BJ (cell line): ENCODE data around the gene KLF9. TPM values are rescaled to one million over a fixed set of nuclear protein-coding genes. Genes with fewer than 3 reads are reported as not detected.
A peak's percentile ranks its signal among the peaks of the same experiment; 100 is the strongest.

Experiments
- CTCF ChIA-PET: fragments of 350-600 bp; formaldehyde crosslinking; extraction: SDS; loops from one replicate; lab custom pipeline; 2021; ENCODE audit warnings: antibody characterized with exemption, inconsistent platforms; lab: Yijun Ruan, JAX
- POLR2A ChIA-PET: fragments of 300-600 bp; sonication (Branson Sonifier 250); formaldehyde crosslinking; extraction: SDS; loops from one replicate; lab custom pipeline; 2021; ENCODE audit warnings: antibody characterized with exemption; lab: Charles Lee
- DNase-seq: peaks from one replicate; pipeline ENCODE4 v3.0.0-alpha.2; 2011; ENCODE audit warnings: low read depth
- H3K27me3 ChIP-seq: 2 replicates; pipeline ENCODE4 v1.6.0; 2011; ENCODE audit warnings: low read length; ENCODE audit not compliant: control insufficient read depth, insufficient read depth
- H3K36me3 ChIP-seq: 2 replicates; pipeline ENCODE4 v1.5.1; 2011; ENCODE audit warnings: low read length; ENCODE audit not compliant: control insufficient read depth, insufficient read depth
- H3K4me3 ChIP-seq: 2 replicates; pipeline ENCODE4 v1.5.1; 2011; ENCODE audit warnings: low read depth, mild to moderate bottlenecking, control low read depth, low read length
- CTCF ChIP-seq: IDR thresholded peaks from 2 replicates; pipeline ENCODE4 v1.5.1; 2011; ENCODE audit warnings: low read depth, mild to moderate bottlenecking, control low read depth, inconsistent platforms, low read length, moderate library complexity; ENCODE audit not compliant: insufficient read depth
- polyA plus RNA-seq: library from polyadenylated mRNA; depleted of rRNA; stranded (reverse); fragments of >200 nt; gene quantifications from 2 replicates; pipeline ENCODE4 v1.2.3, GENCODE V29; 2011

Gene KLF9
- polyA plus RNA-seq, 1 experiment = 29.2 TPM

GRCh38 chr9:70409800-70410199 is 4.7 kb downstream of the KLF9 start:
- Histone ChIP-seq H3K36me3 (peaks cover 2% of the 10 kb centered on the region), H3K4me3 (peak overlapping the region; percentile 90), H3K27me3 (no peaks in the 10 kb centered on the region)
- ChIA-PET POLR2A (interaction anchor here (0.5 kb wide), 1 partner anchor 22 kb away, joined by 3 read pairs; no protein-coding TSS in a partner anchor), CTCF (interaction anchor here (0.7 to 2.2 kb wide), 4 partner anchors 75 to 200 kb away, joined by 3 to 12 read pairs (median 5); no protein-coding TSS in a partner anchor)
- no peak for TF ChIP-seq CTCF
- no peak for DNase-seq

- H3K4me3 ChIP-seq = no peak overlapping the region
- POLR2A ChIA-PET = no interaction called here
- TF ChIP-seq CTCF = no peak
- CTCF ChIA-PET = interaction anchor here (0.7 to 2.2 kb wide), 2 partner anchors 83 to 193 kb away, joined by 3 to 7 read pairs; no protein-coding TSS in a partner anchor
- no peak for DNase-seq
- H3K27me3 ChIP-seq = no peaks in the 10 kb centered on the region
- peaks cover 2% of the 10 kb centered on the region for H3K36me3 ChIP-seq
Observed at GRCh38 chr9:70409280-70409679, 5.2 kb downstream of the KLF9 start.

- Histone ChIP-seq H3K4me3 (no peak overlapping the region), H3K36me3 (peaks cover 2% of the 10 kb centered on the region), H3K27me3 (no peaks in the 10 kb centered on the region)
- DNase-seq = no peak
- CTCF ChIA-PET = interaction anchor here (0.6 to 1.9 kb wide), 2 partner anchors 11 to 195 kb away, joined by 3 to 6 read pairs; no protein-coding TSS in a partner anchor
- POLR2A ChIA-PET = no interaction called here
- no peak for TF ChIP-seq CTCF
Observed at GRCh38 chr9:70408393-70409040, 5.9 kb downstream of the KLF9 start.

- DNase-seq = peak; percentile 96
- CTCF ChIA-PET = interaction anchor here (1.9 kb wide), 1 partner anchor 12 kb away, joined by 6 read pairs; no protein-coding TSS in a partner anchor
Observed at GRCh38 chr9:70407081-70407503, 7.4 kb downstream of the KLF9 start.

More at GRCh38 chr9:70407081-70407503, 7.4 kb downstream of the KLF9 start:
- POLR2A ChIA-PET = no interaction called here
- H3K4me3 ChIP-seq = peak overlapping the region; percentile 3; the same call in 1 of the 2 replicates
- no peaks in the 10 kb centered on the region for H3K27me3 ChIP-seq
- no peak for TF ChIP-seq CTCF
- H3K36me3 ChIP-seq = peaks cover 2% of the 10 kb centered on the region
